Endodermal cell (in vitro differentiated cells): ENCODE results near the gene RFX4. TPM values are rescaled to one million over a fixed set of nuclear protein-coding genes. Genes with fewer than 3 reads are reported as not detected.

Source experiments
- DNase-seq: peaks from one replicate; pipeline ENCODE4 v3.0.0-alpha.2; 2017
- H3K27ac ChIP-seq: 2 replicates; pipeline ENCODE4 v1.5.1; 2013; ENCODE audit warnings: mild to moderate bottlenecking, low read depth, low read length, moderate library complexity
- H3K27me3 ChIP-seq: 2 replicates; pipeline ENCODE4 v1.6.1; 2013; ENCODE audit warnings: mild to moderate bottlenecking, low read length, moderate library complexity; ENCODE audit not compliant: insufficient read depth, control insufficient read depth, poor library complexity, severe bottlenecking
- H3K36me3 ChIP-seq: 2 replicates; pipeline ENCODE4 v1.7.0; 2013; ENCODE audit warnings: mild to moderate bottlenecking, low read length, moderate library complexity; ENCODE audit not compliant: control insufficient read depth, insufficient read depth
- H3K4me1 ChIP-seq: one replicate; pipeline ENCODE4 v1.7.0; 2013; ENCODE audit warnings: low read length; ENCODE audit not compliant: control insufficient read depth, insufficient read depth
- H3K4me3 ChIP-seq: 2 replicates; pipeline ENCODE4 v1.5.1; 2013; ENCODE audit warnings: mild to moderate bottlenecking, low read length, moderate library complexity
- H3K9ac ChIP-seq: 2 replicates; pipeline ENCODE4 v1.6.1; 2013; ENCODE audit warnings: mild to moderate bottlenecking, low read length, moderate library complexity; ENCODE audit not compliant: poor library complexity, severe bottlenecking; ENCODE audit errors: extremely low read depth
- H3K9me3 ChIP-seq: 2 replicates; pipeline ENCODE4 v1.6.1; 2013; ENCODE audit warnings: mild to moderate bottlenecking, low read length, moderate library complexity; ENCODE audit not compliant: control insufficient read depth
- H3K27ac Mint-ChIP-seq: 2 replicates; pipeline ENCODE4 v1.8.0; 2020; ENCODE audit warnings: mixed read lengths
- H3K27me3 Mint-ChIP-seq: 2 replicates; pipeline ENCODE4 v1.8.0; 2021; ENCODE audit warnings: mild to moderate bottlenecking, mixed read lengths; ENCODE audit not compliant: insufficient read depth
- H3K36me3 Mint-ChIP-seq: 2 replicates; pipeline ENCODE4 v1.8.0; 2020; ENCODE audit warnings: low read depth, mixed read lengths
- H3K4me1 Mint-ChIP-seq: 2 replicates; pipeline ENCODE4 v1.8.0; 2020; ENCODE audit warnings: mixed read lengths
- H3K4me3 Mint-ChIP-seq: 2 replicates; pipeline ENCODE4 v1.8.0; 2020; ENCODE audit warnings: mild to moderate bottlenecking, moderate library complexity, mixed read lengths
- H3K9me3 Mint-ChIP-seq: 2 replicates; pipeline ENCODE4 v1.8.0; 2020; ENCODE audit warnings: mild to moderate bottlenecking, mixed read lengths
- CTCF ChIP-seq: fragments of 200-600 bp; sonication (generic); conservative IDR thresholded peaks from 2 replicates; pipeline ENCODE4 v1.5.0; 2021; ENCODE audit warnings: antibody characterized with exemption, mild to moderate bottlenecking
- WGBS, 2 experiments: methylation state at CpG; one replicate each; pipeline versions ENCODE4 v1.1.5 to v1.1.7; 2013; ENCODE audit warnings: missing lambda C conversion rate in 2 of 2, mixed read lengths in 1 of 2; ENCODE audit not compliant: insufficient coverage in 1 of 2, insufficient read length in 1 of 2; 5-methylcytosine and 5-hydroxymethylcytosine counted together
- total RNA-seq, 2 donors: library from RNA; stranded (reverse); fragmentation: NEBNext Ultra II Directional in 1 of 2; extraction: Animal tissue kit (Norgen Biotek cat#: 25700) in 1 of 2; gene quantifications; 2 replicates in 1 of 2; 3 replicates in 1 of 2; pipeline ENCODE4 v1.2.1, GENCODE V29; 2021

Gene RFX4
- total RNA-seq, 2 donors from 2014 or later: 0.09 to 0.86 TPM

GRCh38 chr12:106655577-106655976, 72.8 kb downstream of the RFX4 start:
- no peak for DNase-seq
- no peaks in the 10 kb centered on the region for H3K4me1 Mint-ChIP-seq
- no peak overlapping the region for H3K27ac Mint-ChIP-seq
- peaks cover 10% of the 10 kb centered on the region for H3K9me3 ChIP-seq
- TF ChIP-seq CTCF: no peak
- WGBS, 2 experiments: 91 to 100% methylated on average over 1 to 3 of the region's 3 CpGs
- no peaks in the 10 kb centered on the region for H3K4me1 ChIP-seq
- no peak overlapping the region for H3K27ac ChIP-seq
- no peaks in the 10 kb centered on the region for H3K27me3 ChIP-seq
- H3K27me3 Mint-ChIP-seq: peaks cover 6% of the 10 kb centered on the region
- H3K4me3 Mint-ChIP-seq: no peak overlapping the region
- no peak overlapping the region for H3K4me3 ChIP-seq
- H3K9ac ChIP-seq: no peak overlapping the region
- no peaks in the 10 kb centered on the region for H3K36me3 ChIP-seq
- peaks cover 12% of the 10 kb centered on the region for H3K9me3 Mint-ChIP-seq
- H3K36me3 Mint-ChIP-seq: peaks cover 4% of the 10 kb centered on the region

DNA sequence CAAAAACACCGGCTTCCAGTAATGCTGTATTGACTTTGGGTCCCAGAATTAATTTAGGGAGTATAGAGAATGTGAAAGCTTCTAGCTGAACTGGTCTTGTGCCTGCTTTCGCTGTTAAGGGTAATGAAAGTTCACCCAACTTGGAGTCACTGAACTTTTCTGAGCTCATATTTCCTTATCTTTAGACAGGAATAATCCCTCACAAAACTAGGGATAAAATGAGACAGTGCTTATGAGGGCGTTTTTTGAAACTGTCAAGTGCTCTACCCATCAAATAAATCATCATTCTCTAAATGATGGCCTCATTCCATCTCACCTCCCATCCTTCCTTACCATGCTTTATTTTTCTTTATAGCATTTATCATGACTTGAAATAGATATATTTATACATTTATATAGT, 74.7 kb downstream of the RFX4 start:
- no peak for DNase-seq
- Mint-ChIP-seq H3K4me1 (no peaks in the 10 kb centered on the region), H3K36me3 (peaks cover 4% of the 10 kb centered on the region), H3K9me3 (peaks cover 31% of the 10 kb centered on the region), H3K4me3 (no peak overlapping the region), H3K27ac (no peak overlapping the region), H3K27me3 (peaks cover 6% of the 10 kb centered on the region)
- no peak for TF ChIP-seq CTCF
- 89 to 94% methylated on average over 3 of the region's 3 CpGs for WGBS, 2 experiments
- Histone ChIP-seq H3K27ac (no peak overlapping the region), H3K27me3 (no peaks in the 10 kb centered on the region), H3K36me3 (no peaks in the 10 kb centered on the region), H3K4me1 (no peaks in the 10 kb centered on the region), H3K9ac (no peak overlapping the region), H3K9me3 (peaks cover 30% of the 10 kb centered on the region), H3K4me3 (no peak overlapping the region)

DNA sequence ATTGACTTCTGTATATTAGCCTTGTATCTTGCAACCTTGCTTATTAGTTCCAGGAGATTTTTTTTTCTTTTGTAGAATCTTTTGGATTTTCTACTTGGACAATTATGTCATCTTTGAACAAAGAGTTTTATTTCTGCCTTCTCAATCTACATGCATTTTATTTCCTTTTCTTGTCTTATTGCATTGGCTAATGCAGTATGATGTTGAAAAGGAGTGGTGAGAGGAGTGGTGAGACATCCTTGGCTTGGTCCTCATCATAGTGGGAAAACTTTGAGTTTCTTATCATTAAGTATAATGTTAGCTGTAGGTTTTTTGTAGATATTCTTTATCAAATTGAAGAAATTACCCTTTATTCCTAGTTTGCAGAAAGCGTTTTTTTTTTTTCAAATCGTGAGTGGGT, 80.6 kb downstream of the RFX4 start:
- Mint-ChIP-seq H3K9me3 (peaks cover 57% of the 10 kb centered on the region), H3K36me3 (peaks cover 4% of the 10 kb centered on the region), H3K27ac (no peak overlapping the region), H3K27me3 (peaks cover 5% of the 10 kb centered on the region), H3K4me1 (no peaks in the 10 kb centered on the region), H3K4me3 (no peak overlapping the region)
- no peak for DNase-seq
- H3K27me3 ChIP-seq: no peaks in the 10 kb centered on the region
- no peak for TF ChIP-seq CTCF
- H3K9ac ChIP-seq: no peak overlapping the region
- H3K36me3 ChIP-seq: no peaks in the 10 kb centered on the region
- no peaks in the 10 kb centered on the region for H3K4me1 ChIP-seq
- H3K27ac ChIP-seq: no peak overlapping the region
- H3K4me3 ChIP-seq: no peak overlapping the region
- WGBS, 2 experiments: 79 to 80% methylated on average over 1 to 2 of the region's 2 CpGs
- H3K9me3 ChIP-seq: peaks cover 52% of the 10 kb centered on the region
